HAP-1 (cell line): Measurements from ENCODE around the gene HPS5.

Experiments used
- DNase-seq, 2 experiments: peaks; one replicate each; pipeline ENCODE4 v3.0.0-alpha.2; 2016 to 2020; ENCODE audit warnings: low spot score in 2 of 2
- H3K27me3 ChIP-seq: fragments of 250-450 bp; sonication (Bioruptor Pico); 2 replicates; pipeline ENCODE4 v1.5.1; 2020; ENCODE audit warnings: low read depth, mild to moderate bottlenecking, moderate library complexity
- H3K36me3 ChIP-seq: fragments of 250-450 bp; sonication (Bioruptor Pico); replicated peaks from 2 replicates; pipeline ENCODE4 v1.5.1; 2020; ENCODE audit warnings: mild to moderate bottlenecking
- H3K4me1 ChIP-seq: fragments of 250-450 bp; sonication (Bioruptor Pico); 2 replicates; pipeline ENCODE4 v1.5.1; 2020; ENCODE audit warnings: mild to moderate bottlenecking
- H3K4me3 ChIP-seq: fragments of 250-450 bp; sonication (Bioruptor Pico); 2 replicates; pipeline ENCODE4 v1.5.1; 2020; ENCODE audit warnings: mild to moderate bottlenecking, moderate library complexity
- H3K9me3 ChIP-seq: fragments of 250-450 bp; sonication (Bioruptor Pico); 2 replicates; pipeline ENCODE4 v1.5.1; 2020; ENCODE audit warnings: mild to moderate bottlenecking, moderate library complexity
- in situ Hi-C: fragments of 300-500 bp; cut with MboI; formaldehyde crosslinking; loops from 3 replicates; pipeline ENCODE4 v1.14.3; 2020; ENCODE audit warnings: low sequenced_read_pairs, inconsistent platforms, mixed read lengths

HPS5 gene

GRCh38 chr11:18313965-18314763 lies 7.8 kb downstream of the HPS5 start:
- Histone ChIP-seq H3K4me1 (peaks cover 26% of the 10 kb centered on the region), H3K4me3 (no peak overlapping the region), H3K27me3 (no peaks in the 10 kb centered on the region), H3K9me3 (no peaks in the 10 kb centered on the region), H3K36me3 (peaks cover 19% of the 10 kb centered on the region)
- in situ Hi-C loops: no loop called here
- DNase-seq: peak in 1 of 2 experiments; percentile 24

- no peaks in the 10 kb centered on the region for H3K27me3 ChIP-seq
- H3K4me1 ChIP-seq: peaks cover 18% of the 10 kb centered on the region
- no peak overlapping the region for H3K4me3 ChIP-seq
- peaks cover 32% of the 10 kb centered on the region for H3K36me3 ChIP-seq
- no peaks in the 10 kb centered on the region for H3K9me3 ChIP-seq
- in situ Hi-C loops: no loop called here
- DNase-seq: peak; percentile 33 to 43
Measured at GRCh38 chr11:18312663-18313420, 9.1 kb downstream of the HPS5 start.

DNA sequence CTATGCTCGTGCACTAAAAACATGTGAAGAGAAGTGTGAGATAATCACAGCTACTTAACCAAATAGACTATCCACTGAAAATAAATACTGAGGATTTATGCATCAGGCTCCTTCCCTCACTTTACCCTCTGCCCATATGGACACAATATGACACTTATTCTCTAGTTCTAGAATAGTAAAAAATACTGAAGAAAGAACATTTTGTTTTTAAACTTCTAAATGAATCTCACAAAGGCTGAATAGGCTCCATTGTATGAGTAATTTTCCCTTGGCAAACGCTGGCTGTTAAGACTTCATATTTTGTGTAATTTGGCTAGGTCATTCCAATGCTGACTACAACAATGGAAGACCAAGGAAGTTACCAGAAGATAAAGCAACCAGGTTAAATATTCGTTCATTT lies 9.9 kb downstream of the HPS5 start:
- Histone ChIP-seq H3K36me3 (peaks cover 33% of the 10 kb centered on the region), H3K9me3 (no peaks in the 10 kb centered on the region), H3K4me3 (no peak overlapping the region), H3K4me1 (peaks cover 18% of the 10 kb centered on the region), H3K27me3 (no peaks in the 10 kb centered on the region)
- no peak for DNase-seq
- in situ Hi-C loops: no loop called here

DNA sequence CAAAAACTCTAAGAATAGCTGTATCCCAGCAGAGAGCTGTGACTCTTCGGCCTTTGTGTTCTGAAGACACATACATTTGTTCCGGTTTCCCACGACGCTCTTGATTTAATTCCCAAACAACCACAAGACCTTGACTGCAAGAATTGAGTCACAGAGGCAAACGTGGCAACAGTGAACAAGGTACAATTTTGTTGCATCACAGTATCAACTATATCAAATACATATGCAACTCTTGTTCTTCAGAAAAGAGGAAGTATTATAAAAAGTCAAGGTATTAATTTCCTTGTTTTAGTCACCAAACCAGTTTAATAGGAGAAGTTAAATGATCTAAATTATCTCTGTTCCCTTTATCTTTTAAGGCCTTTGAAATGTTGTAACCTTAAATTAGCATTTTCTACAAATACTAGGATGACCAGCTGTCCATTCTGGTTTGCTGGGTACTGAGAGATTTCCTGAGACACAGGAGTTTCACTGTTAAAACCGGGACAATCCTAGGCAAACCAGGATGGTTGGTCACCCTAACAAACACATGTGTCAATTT lies 11.1 kb downstream of the HPS5 start:
- H3K4me1 ChIP-seq: peaks cover 18% of the 10 kb centered on the region
- no peaks in the 10 kb centered on the region for H3K9me3 ChIP-seq
- peaks cover 38% of the 10 kb centered on the region for H3K36me3 ChIP-seq
- in situ Hi-C loops: no loop called here
- H3K4me3 ChIP-seq: no peak overlapping the region
- DNase-seq: no peak
- no peaks in the 10 kb centered on the region for H3K27me3 ChIP-seq

DNA sequence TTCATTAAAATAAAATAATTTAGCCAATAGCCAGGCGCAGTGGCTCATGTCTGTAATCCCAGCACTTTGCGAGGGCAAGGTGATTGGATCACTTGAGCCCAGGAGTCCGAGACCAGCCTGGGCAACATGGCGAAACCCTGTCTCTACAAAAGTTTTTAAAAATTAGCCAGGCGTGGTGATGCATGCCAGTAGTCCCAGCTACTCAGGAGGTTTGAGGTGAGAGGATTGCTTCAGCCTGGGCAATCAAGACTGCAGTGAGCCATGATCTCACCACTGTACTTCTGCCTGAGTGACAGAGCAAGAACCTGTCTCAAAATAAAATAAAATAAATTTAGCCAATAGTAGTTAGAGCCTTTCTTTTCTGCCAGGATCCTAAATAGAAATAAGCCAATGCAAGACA lies 12.2 kb downstream of the HPS5 start:
- Histone ChIP-seq H3K9me3 (no peaks in the 10 kb centered on the region), H3K36me3 (peaks cover 42% of the 10 kb centered on the region), H3K4me3 (no peak overlapping the region), H3K4me1 (peaks cover 18% of the 10 kb centered on the region), H3K27me3 (no peaks in the 10 kb centered on the region)
- in situ Hi-C loops: no loop called here
- DNase-seq: no peak

DNA sequence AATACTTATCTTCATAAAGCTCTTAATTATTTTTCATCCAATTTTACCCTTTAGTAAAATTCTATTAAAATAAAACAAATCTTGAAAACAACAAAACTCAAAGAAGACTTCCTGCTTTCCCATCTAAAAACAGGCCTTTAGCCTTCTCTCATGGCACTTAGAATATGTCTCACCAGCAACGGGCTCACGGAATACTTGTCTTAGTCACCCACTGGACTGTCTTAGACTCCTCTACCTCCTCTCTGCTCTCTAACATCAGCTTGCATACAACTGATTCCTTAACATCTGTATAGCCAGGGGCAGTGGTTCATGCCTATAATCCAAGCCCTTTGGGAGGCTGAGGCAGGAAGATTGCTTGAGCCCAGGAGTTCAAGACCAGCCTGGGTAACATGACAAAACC lies 13.7 kb downstream of the HPS5 start:
- H3K4me3 ChIP-seq: no peak overlapping the region
- peaks cover 42% of the 10 kb centered on the region for H3K36me3 ChIP-seq
- DNase-seq: no peak
- no peaks in the 10 kb centered on the region for H3K27me3 ChIP-seq
- H3K9me3 ChIP-seq: no peaks in the 10 kb centered on the region
- H3K4me1 ChIP-seq: peaks cover 10% of the 10 kb centered on the region
- in situ Hi-C loops: no loop called here

GRCh38 chr11:18307461-18308139 lies 14.3 kb downstream of the HPS5 start:
- no peak for DNase-seq
- Histone ChIP-seq H3K27me3 (no peaks in the 10 kb centered on the region), H3K4me1 (peaks cover 4% of the 10 kb centered on the region; the same call in 1 of the 2 replicates), H3K9me3 (no peaks in the 10 kb centered on the region), H3K4me3 (no peak overlapping the region), H3K36me3 (peaks cover 46% of the 10 kb centered on the region)
- in situ Hi-C loops: no loop called here

- in situ Hi-C loops: no loop called here
- H3K36me3 ChIP-seq: peaks cover 41% of the 10 kb centered on the region
- no peak overlapping the region for H3K4me3 ChIP-seq
- no peaks in the 10 kb centered on the region for H3K27me3 ChIP-seq
- DNase-seq: no peak
- no peaks in the 10 kb centered on the region for H3K9me3 ChIP-seq
- H3K4me1 ChIP-seq: no peaks in the 10 kb centered on the region
Measured at GRCh38 chr11:18304745-18305144, 17.2 kb downstream of the HPS5 start.

- in situ Hi-C loops: no loop called here
- Histone ChIP-seq H3K4me1 (no peaks in the 10 kb centered on the region), H3K36me3 (peaks cover 43% of the 10 kb centered on the region)
Measured at GRCh38 chr11:18299721-18300120, 22.2 kb downstream of the HPS5 start.

DNA sequence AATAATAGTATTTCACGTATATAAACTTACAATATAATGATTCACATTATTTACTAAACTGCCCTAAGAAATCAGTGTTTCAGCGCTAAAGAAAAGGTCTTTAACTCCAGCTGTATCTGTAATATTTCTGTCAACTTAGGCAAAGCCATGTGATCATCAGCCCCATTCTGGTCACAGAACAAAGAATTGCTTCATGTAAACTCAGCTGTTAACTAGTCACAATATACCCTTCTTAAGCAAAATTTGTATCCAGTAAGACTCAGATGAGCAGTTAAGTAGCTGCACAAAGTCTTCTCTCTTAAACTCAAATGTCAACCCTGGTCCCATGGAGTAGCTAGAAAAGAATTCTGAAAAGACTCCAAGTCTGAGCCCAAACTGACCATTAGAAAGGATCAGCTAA lies 26.6 kb downstream of the HPS5 start:
- Histone ChIP-seq H3K27me3 (no peaks in the 10 kb centered on the region), H3K4me1 (no peaks in the 10 kb centered on the region), H3K4me3 (no peak overlapping the region), H3K36me3 (peaks cover 50% of the 10 kb centered on the region), H3K9me3 (no peaks in the 10 kb centered on the region)
- DNase-seq: no peak
- in situ Hi-C loops: no loop called here

More at GRCh38 chr11:18299721-18300120, 22.2 kb downstream of the HPS5 start:
- Histone ChIP-seq H3K4me3 (no peak overlapping the region), H3K27me3 (no peaks in the 10 kb centered on the region), H3K9me3 (no peaks in the 10 kb centered on the region)
- DNase-seq: no peak

GRCh38 chr11:18294862-18295261 lies 27.1 kb downstream of the HPS5 start:
- peaks cover 49% of the 10 kb centered on the region for H3K36me3 ChIP-seq
- no peak for DNase-seq
- H3K4me1 ChIP-seq: no peaks in the 10 kb centered on the region
- no peaks in the 10 kb centered on the region for H3K27me3 ChIP-seq
- in situ Hi-C loops: no loop called here
- H3K4me3 ChIP-seq: no peak overlapping the region
- no peaks in the 10 kb centered on the region for H3K9me3 ChIP-seq

GRCh38 chr11:18288911-18289310 lies 33.0 kb downstream of the HPS5 start:
- H3K4me1 ChIP-seq: no peaks in the 10 kb centered on the region
- H3K4me3 ChIP-seq: no peak overlapping the region
- in situ Hi-C loops: no loop called here
- DNase-seq: no peak
- peaks cover 38% of the 10 kb centered on the region for H3K36me3 ChIP-seq
- no peaks in the 10 kb centered on the region for H3K9me3 ChIP-seq
- no peaks in the 10 kb centered on the region for H3K27me3 ChIP-seq

- no peak for DNase-seq
- in situ Hi-C loops: no loop called here
- Histone ChIP-seq H3K4me1 (no peaks in the 10 kb centered on the region), H3K9me3 (no peaks in the 10 kb centered on the region), H3K36me3 (peaks cover 45% of the 10 kb centered on the region), H3K27me3 (no peaks in the 10 kb centered on the region), H3K4me3 (no peak overlapping the region)
Measured at GRCh38 chr11:18285841-18286240, 36.1 kb downstream of the HPS5 start.

DNA sequence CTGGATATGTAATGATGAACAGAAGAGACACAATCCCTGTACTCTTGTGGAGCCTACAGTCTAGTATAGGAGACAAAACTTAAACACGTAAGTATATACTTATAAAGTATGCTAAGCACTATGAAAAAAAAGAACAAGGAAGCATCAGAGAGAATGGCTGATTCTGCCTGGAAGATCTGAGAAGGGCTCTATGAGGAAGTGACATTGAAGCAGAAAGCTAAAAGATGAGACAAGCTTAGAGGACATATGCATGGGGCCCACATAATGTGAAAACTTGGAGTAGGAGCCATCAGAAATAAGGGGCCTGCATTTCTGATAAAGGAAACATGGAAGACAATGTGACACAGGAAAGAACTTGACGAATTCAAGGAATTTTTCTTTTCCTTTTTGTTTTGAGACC lies 39.3 kb downstream of the HPS5 start:
- Histone ChIP-seq H3K4me3 (no peak overlapping the region), H3K9me3 (no peaks in the 10 kb centered on the region), H3K36me3 (peaks cover 48% of the 10 kb centered on the region), H3K27me3 (no peaks in the 10 kb centered on the region), H3K4me1 (no peaks in the 10 kb centered on the region)
- in situ Hi-C loops: no loop called here
- DNase-seq: no peak
